ENCODE measurements around the gene ZFPM1.

ZFPM1 gene

GRCh38 chr16:88527937-88528743, 75.1 kb downstream of the ZFPM1 start:
- no peak for DNase-seq (ENCODE audit: low read depth)

GRCh38 chr16:88528902-88529318, 75.8 kb downstream of the ZFPM1 start:
- DNase-seq (ENCODE audit: low read depth) = no peak

DNA sequence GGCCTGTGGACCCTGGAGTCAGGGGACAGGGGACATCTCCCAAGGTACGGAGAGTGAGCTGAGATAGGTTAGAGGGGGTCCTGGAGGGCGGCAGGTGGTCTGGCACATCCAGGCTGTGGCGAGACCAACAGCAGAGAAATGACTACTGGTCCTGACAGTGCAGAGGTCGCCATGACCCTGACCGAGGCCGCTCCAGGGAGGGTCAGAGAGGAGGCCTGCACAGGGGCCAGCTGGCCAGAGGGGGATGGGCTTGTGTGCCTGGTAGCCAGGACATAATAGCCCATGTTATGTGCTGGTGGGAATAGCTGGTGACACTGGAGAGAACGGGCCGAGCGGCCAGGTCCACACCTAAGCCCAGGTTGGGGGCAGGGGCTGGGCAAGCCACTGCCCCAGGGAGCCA, 76.5 kb downstream of the ZFPM1 start:
- DNase-seq (ENCODE audit: low read depth) = no peak

GRCh38 chr16:88530051-88530857, 77.2 kb downstream of the ZFPM1 start:
- no peak for DNase-seq (ENCODE audit: low read depth)

DNA sequence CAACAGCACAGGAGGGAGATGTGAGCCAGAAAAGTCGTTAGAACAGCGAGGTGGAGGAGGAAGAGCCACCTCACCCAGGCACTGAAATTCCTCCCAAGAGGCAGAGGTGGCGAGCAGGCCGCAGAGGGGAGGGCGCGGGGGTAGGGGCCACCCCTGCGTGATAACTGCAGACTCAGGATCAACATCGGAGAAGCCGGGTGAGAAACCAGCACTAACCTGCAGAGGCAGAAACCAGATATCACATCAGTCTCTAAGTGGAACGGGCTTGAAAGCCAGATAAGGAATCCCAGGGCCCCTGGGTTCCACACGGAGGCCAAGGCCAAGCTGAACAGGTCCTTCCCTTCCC, 77.8 kb downstream of the ZFPM1 start:
- DNase-seq (ENCODE audit: low read depth) = no peak

DNA sequence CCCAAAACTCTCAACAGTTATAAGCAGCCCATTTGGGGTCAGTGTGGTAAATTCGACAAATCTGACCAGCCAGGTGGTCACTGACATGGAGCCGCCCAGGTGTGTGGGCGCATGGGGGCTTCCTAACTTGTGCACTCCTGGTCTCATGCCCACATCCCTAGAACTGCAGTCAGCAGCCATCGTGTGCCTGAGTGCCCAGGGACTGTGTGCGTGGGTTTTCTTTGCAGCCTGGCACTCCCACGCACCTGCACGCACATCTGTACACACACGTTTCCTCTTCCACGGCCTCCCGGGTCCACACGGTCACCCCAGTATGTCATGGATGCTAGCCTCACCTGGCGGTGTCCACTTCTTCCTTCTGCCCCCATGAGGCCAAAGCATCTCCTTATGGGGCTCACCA, 78.3 kb downstream of the ZFPM1 start:
- DNase-seq (ENCODE audit: low read depth) = no peak

GRCh38 chr16:88531931-88532433, 78.9 kb downstream of the ZFPM1 start:
- DNase-seq (ENCODE audit: low read depth) = no peak

- DNase-seq (ENCODE audit: low read depth) = no peak
Observed at GRCh38 chr16:88532434-88533241, 79.6 kb downstream of the ZFPM1 start.

DNA sequence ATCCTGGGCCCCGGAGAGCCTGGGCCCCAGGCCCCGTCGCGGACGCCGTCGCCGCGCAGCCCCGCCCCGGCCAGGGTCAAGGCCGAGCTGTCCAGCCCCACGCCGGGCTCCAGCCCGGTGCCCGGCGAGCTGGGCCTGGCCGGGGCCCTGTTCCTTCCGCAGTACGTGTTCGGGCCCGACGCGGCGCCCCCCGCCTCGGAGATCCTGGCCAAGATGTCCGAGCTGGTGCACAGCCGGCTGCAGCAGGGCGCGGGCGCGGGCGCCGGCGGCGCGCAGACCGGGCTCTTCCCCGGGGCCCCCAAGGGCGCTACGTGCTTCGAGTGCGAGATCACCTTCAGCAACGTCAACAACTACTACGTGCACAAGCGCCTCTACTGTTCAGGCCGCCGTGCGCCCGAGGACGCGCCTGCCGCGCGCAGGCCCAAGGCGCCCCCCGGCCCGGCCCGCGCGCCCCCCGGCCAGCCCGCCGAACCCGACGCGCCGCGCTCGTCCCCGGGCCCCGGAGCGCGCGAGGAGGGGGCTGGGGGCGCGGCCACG, 80.4 kb downstream of the ZFPM1 start:
- no peak for DNase-seq (ENCODE audit: low read depth)

DNA sequence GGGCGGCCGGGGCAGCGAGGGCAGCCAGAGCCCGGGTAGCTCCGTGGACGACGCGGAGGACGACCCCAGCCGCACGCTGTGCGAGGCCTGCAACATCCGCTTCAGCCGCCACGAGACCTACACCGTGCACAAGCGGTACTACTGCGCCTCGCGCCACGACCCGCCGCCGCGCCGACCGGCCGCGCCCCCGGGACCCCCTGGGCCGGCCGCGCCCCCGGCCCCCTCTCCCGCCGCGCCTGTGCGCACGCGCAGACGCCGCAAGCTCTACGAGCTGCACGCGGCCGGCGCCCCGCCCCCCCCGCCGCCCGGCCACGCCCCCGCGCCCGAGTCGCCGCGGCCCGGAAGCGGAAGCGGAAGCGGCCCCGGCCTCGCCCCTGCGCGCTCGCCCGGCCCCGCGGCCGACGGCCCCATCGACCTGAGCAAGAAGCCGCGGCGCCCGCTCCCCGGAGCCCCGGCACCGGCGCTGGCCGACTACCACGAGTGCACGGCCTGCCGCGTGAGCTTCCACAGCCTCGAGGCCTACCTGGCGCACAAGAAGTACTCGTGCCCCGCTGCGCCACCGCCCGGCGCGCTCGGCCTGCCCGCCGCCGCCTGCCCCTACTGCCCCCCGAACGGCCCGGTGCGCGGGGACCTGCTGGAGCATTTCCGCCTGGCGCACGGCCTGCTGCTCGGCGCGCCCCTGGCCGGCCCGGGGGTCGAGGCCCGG, 81.0 kb downstream of the ZFPM1 start:
- peak; percentile 43 for DNase-seq (ENCODE audit: low read depth)

DNA sequence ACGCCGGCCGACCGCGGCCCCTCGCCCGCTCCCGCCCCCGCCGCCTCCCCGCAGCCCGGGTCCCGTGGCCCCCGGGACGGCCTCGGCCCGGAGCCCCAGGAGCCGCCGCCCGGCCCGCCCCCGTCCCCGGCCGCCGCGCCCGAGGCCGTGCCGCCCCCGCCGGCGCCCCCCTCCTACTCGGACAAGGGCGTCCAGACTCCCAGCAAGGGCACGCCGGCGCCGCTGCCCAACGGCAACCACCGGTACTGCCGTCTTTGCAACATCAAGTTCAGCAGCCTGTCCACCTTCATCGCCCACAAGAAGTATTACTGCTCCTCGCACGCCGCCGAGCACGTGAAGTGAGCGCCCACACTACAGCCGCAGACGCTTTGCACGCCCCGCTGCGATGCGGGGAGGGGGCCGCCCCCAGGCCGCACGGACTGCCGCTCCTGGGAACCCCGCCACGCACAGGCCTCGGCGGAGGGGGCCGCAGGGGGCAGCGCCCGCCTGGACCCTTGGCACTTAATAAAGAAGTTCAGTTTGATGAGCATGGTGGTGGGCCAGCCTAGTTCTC, 81.6 kb downstream of the ZFPM1 start:
- no peak for DNase-seq (ENCODE audit: low read depth)

GRCh38 chr16:88535191-88535856, 82.2 kb downstream of the ZFPM1 start:
- DNase-seq (ENCODE audit: low read depth) = no peak

GRCh38 chr16:88535857-88536222, 82.8 kb downstream of the ZFPM1 start:
- DNase-seq (ENCODE audit: low read depth) = no peak

- no peak for DNase-seq (ENCODE audit: low read depth)
Observed at GRCh38 chr16:88536510-88536909, 83.4 kb downstream of the ZFPM1 start.

DNA sequence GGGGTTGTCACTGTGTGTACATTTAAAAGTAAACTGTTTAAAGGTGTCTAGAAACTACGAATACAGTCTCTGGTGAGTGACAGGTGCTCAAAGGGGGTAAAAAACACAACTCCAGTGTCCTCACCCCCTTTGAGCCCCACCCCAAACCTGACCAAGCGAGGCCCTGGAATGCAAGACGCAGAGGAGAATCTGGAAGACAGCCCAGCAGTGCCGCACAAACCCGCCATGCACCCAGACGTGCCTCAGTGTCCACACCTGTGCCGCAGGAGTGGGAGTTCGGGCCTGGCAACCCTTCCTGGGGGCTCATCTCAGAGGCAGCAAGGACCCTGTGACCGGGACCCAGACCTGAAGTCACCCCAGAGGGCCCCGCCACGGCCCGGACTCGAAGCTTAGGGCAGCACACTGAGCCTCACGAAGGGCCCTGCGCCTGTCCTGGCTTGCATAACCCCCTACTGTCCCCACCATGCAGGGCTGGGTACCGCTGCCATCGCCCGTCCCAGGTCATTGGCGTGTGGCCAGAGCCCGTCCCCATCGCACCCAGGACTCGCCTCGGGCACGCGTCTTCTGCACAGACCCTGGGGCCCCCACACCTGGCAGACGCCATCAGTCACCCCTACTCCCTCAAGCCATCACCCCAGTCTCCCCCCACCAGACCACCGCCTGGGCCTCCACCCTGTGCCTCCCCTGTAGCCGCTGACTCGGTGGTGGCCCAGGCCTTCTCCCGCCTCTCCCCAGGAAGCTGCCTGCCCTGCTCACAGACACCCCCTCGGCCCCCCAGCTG, 84.1 kb downstream of the ZFPM1 start:
- no peak for DNase-seq (ENCODE audit: low read depth)

- DNase-seq (ENCODE audit: low read depth) = no peak
Observed at GRCh38 chr16:88537859-88538258, 84.8 kb downstream of the ZFPM1 start.

DNA sequence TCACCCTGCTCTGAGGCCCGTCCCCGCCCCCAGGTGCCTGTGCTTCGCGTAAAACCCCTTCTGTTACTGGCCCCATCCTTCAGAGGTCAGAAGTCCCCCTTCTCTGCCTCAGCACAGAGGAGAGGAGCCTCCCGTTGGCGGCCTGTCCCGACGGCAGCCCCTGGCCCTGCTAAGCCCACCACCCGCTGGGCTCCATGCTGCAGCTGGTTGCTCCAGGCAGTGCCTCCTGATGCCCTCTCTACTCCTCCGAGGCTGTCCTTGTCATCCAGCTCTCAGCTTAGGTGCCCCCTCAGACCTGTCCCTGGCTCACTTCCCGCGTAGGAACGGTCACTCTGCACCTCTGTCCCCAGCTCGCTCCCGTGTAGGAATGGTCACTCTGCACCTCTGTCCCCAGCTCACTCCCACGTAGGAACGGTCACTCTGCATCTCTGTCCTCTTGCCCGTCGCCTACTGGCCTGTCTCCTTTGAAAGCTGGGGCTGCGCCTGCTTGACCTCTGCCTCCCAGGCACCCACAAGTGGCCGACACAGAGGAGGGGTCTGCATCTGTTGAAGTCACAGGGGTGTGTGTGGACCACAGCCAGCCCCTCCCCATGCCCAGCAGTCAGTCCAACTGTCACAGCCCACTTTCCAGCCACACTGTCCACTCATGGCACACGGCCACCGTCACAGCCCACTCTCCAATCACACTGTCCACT, 85.4 kb downstream of the ZFPM1 start:
- DNase-seq (ENCODE audit: low read depth) = no peak

DNA sequence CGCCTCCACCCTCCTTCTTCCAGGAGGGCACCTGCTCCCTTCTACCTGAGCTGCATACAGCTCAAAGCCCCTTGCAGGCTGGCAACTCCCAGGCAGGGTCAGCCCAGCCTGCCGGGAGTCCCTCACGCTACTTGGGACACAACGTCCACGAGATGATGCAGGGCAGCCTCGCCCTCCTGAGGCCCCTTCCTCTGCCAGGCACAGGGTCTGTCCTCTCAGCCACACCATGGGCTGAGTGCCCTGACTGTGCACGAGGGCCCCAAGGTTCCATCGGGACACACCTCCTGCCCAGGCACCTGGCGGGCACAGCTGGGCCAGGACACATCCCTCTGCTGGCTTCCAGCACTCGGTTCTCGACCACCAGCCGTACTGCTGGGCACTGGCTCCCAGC, 86.2 kb downstream of the ZFPM1 start:
- no peak for DNase-seq (ENCODE audit: low read depth)

GRCh38 chr16:88539652-88540345, 86.7 kb downstream of the ZFPM1 start:
- DNase-seq (ENCODE audit: low read depth) = no peak

Measured in stimulated activated CD8-positive, alpha-beta memory T cell treated with anti-CD3 and anti-CD28 coated beads, Interleukin-7, amount 100 ng/mL, for 24 hours (primary cell).